ENCODE measurements around the gene GJB3. TPM values are rescaled to one million over a fixed set of nuclear protein-coding genes. Genes with fewer than 3 reads are reported as not detected.

GJB3 gene
- total and polyA plus RNA-seq, 2 of the 13 experiments (the other 11 are each of a cell fraction or from before 2014, with no cell fraction given): not detected

- CTCF ChIA-PET (ENCODE audit: low intra/inter-chr PET ratio, low total read pairs): no interaction called here
These were observed 19.2 kb upstream of the GJB3 start for GRCh38 chr1:34761776-34762307.

GRCh38 chr1:34762474-34763141 lies 18.4 kb upstream of the GJB3 start:
- Histone ChIP-seq H3K27me3 (ENCODE audit: control insufficient read depth in 1 of 2, insufficient read depth in 2 of 2, low read length in 2 of 2) (peaks cover 3 to 47% of the 10 kb centered on the region in 2 experiments; a peak in 3 of 5 replicates), H3K4me1 (ENCODE audit: insufficient read depth, low read length) (no peaks in the 10 kb centered on the region), H3K9me3 (ENCODE audit: low read length) (no peaks in the 10 kb centered on the region), H2AFZ (ENCODE audit: low read length) (no peak overlapping the region), H3K4me3 (replicated peaks in 1 of 3; ENCODE audit: insufficient read depth in 1 of 3, low read depth in 2 of 3, low read length in 3 of 3) (no peak overlapping the region), H3K79me2 (ENCODE audit: insufficient read depth, low read length) (no peaks in the 10 kb centered on the region), H3K27ac (ENCODE audit: extremely low read length, insufficient read depth, low read length) (no peak overlapping the region), H3K36me3 (replicated peaks in 1 of 2; ENCODE audit: control insufficient read depth in 1 of 2, insufficient read depth in 2 of 2, low read length in 2 of 2) (no peaks in the 10 kb centered on the region), H3K9ac (ENCODE audit: insufficient read depth, low read depth, low read length) (no peak overlapping the region), H3K4me2 (ENCODE audit: low read depth, low read length) (no peak overlapping the region), H4K20me1 (ENCODE audit: insufficient read depth, low read length) (no peaks in the 10 kb centered on the region)
- DNase-seq (ENCODE audit: low spot score) (no peak), ATAC-seq (no peak), FAIRE-seq (no peak)
- intact Hi-C loops (cut with micrococcal nuclease; ENCODE audit: unreplicated experiment): no loop called here
- CTCF ChIA-PET (ENCODE audit: low intra/inter-chr PET ratio, low total read pairs): no interaction called here
- in situ Hi-C loops (cut with HindIII; ENCODE audit: extremely low pct_ligation_motif_present, low pct_unique_long_range_greater_than_20kb): no loop called here
- WGBS (ENCODE audit: low lambda C conversion rate): 0% methylated on average over 7 of the region's 7 CpGs
- POLR2A ChIA-PET: no interaction called here
- TF ChIP-seq ZNF704 (CRISPR knock-in tag; IDR thresholded peaks at IDR 0.05; ENCODE audit: borderline replicate concordance) (no peak), ZBTB14 (CRISPR knock-in tag; IDR thresholded peaks at IDR 0.05) (no peak), CENPX (CRISPR knock-in tag; IDR thresholded peaks at IDR 0.05) (no peak), ZSCAN30 (CRISPR knock-in tag; IDR thresholded peaks at IDR 0.05) (no peak), ZNF678 (CRISPR knock-in tag; IDR thresholded peaks at IDR 0.05) (no peak), ZNF598 (CRISPR knock-in tag; IDR thresholded peaks at IDR 0.05; ENCODE audit: borderline replicate concordance) (no peak), ZNF121 (CRISPR knock-in tag; IDR thresholded peaks at IDR 0.05) (no peak), HMGA1 (CRISPR knock-in tag; conservative IDR thresholded peaks at IDR 0.05) (no peak), ZNF24 (IDR thresholded peaks at IDR 0.05) (no peak), ZNF619 (CRISPR knock-in tag; IDR thresholded peaks at IDR 0.05) (no peak), STAG1 (CRISPR knock-in tag; IDR thresholded peaks at IDR 0.05) (no peak), ZNF496 (CRISPR knock-in tag; IDR thresholded peaks at IDR 0.05; ENCODE audit: insufficient replicate concordance) (no peak)
- no TSS peak for BruUV-seq (replicated peaks)

More at GRCh38 chr1:34761776-34762307, 19.2 kb upstream of the GJB3 start:
- no peaks in the 10 kb centered on the region for H4K20me1 ChIP-seq (ENCODE audit: insufficient read depth, low read length)
- no peak for FAIRE-seq
- DNase-seq (ENCODE audit: low spot score): no peak
- no peak overlapping the region for H2AFZ ChIP-seq (ENCODE audit: low read length)
- POLR2A ChIA-PET: no interaction called here
- H3K27me3 ChIP-seq (ENCODE audit: control insufficient read depth in 1 of 2, insufficient read depth in 2 of 2, low read length in 2 of 2): peaks cover 3 to 53% of the 10 kb centered on the region in 2 experiments; a peak in 3 of 5 replicates
- no peaks in the 10 kb centered on the region for H3K36me3 ChIP-seq (replicated peaks in 1 of 2; ENCODE audit: control insufficient read depth in 1 of 2, insufficient read depth in 2 of 2, low read length in 2 of 2)
- H3K27ac ChIP-seq (ENCODE audit: extremely low read length, insufficient read depth, low read length): no peak overlapping the region
- H3K4me2 ChIP-seq (ENCODE audit: low read depth, low read length): no peak overlapping the region
- in situ Hi-C loops (cut with HindIII; ENCODE audit: extremely low pct_ligation_motif_present, low pct_unique_long_range_greater_than_20kb) (no loop called here), intact Hi-C loops (cut with micrococcal nuclease; ENCODE audit: unreplicated experiment) (no loop called here)
- no peak for ATAC-seq
- H3K4me1 ChIP-seq (ENCODE audit: insufficient read depth, low read length): no peaks in the 10 kb centered on the region
- H3K4me3 ChIP-seq (replicated peaks in 1 of 3; ENCODE audit: insufficient read depth in 1 of 3, low read depth in 2 of 3, low read length in 3 of 3): no peak overlapping the region
- H3K9ac ChIP-seq (ENCODE audit: insufficient read depth, low read depth, low read length): no peak overlapping the region
- no peak for TF ChIP-seq ZBTB3 (CRISPR knock-in tag; IDR thresholded peaks at IDR 0.05; ENCODE audit: borderline replicate concordance, low read depth)
- TF ChIP-seq ZNF12 (CRISPR knock-in tag; IDR thresholded peaks at IDR 0.05): no peak
- no peak for TF ChIP-seq MATR3 (CRISPR knock-in tag; IDR thresholded peaks at IDR 0.05)
- TF ChIP-seq PCBP1 (IDR thresholded peaks at IDR 0.05; ENCODE audit: borderline replicate concordance, low read depth, low read length): no peak
- TF ChIP-seq RORA (CRISPR knock-in tag; IDR thresholded peaks at IDR 0.05): no peak
- TF ChIP-seq MIER2 (CRISPR knock-in tag; IDR thresholded peaks at IDR 0.05): no peak
- TF ChIP-seq ZEB1 (IDR thresholded peaks at IDR 0.05; ENCODE audit: insufficient replicate concordance, low read depth): no peak
- TF ChIP-seq ZNF225 (CRISPR knock-in tag; IDR thresholded peaks at IDR 0.05): no peak
- no peak for TF ChIP-seq ZNF644 (CRISPR knock-in tag; IDR thresholded peaks at IDR 0.05; ENCODE audit: low read depth)
- no peak for TF ChIP-seq SMYD3 (CRISPR knock-in tag; IDR thresholded peaks at IDR 0.05)
- no peak for TF ChIP-seq JUNB (CRISPR knock-in tag; IDR thresholded peaks at IDR 0.05; ENCODE audit: borderline replicate concordance)
- no peaks in the 10 kb centered on the region for H3K9me3 ChIP-seq (ENCODE audit: low read length)
- BruUV-seq (replicated peaks): no TSS peak
- 19% methylated on average over 2 of the region's 13 CpGs for WGBS (ENCODE audit: low lambda C conversion rate)
- H3K79me2 ChIP-seq (ENCODE audit: insufficient read depth, low read length): no peaks in the 10 kb centered on the region
